T-helper 17 cell (primary cell): ENCODE results near the gene CARD18. TPM values are rescaled to one million over a fixed set of nuclear protein-coding genes. Genes with fewer than 3 reads are reported as not detected.

ENCODE experiments used
- ATAC-seq: fragments of 150-1000 bp; cut with Tn5 transposase; 2 replicates; pipeline ENCODE4 v1.10.0; 2021; ENCODE audit warnings: mild to moderate bottlenecking, moderate library complexity
- DNase-seq, 3 donors: peaks; one replicate each; pipeline versions ENCODE4 v3.0.0 to v3.0.0-alpha.2; 2020 to 2021
- H3K9me3 ChIP-seq: one replicate; pipeline ENCODE4 v1.7.0; 2013; ENCODE audit warnings: low read length, mild to moderate bottlenecking; ENCODE audit not compliant: control insufficient read depth, poor library complexity, severe bottlenecking
- H3K27ac Mint-ChIP-seq: one replicate; pipeline ENCODE4 v1.8.0; 2022; ENCODE audit warnings: mild to moderate bottlenecking, moderate library complexity, mixed read lengths
- H3K27me3 Mint-ChIP-seq: one replicate; pipeline ENCODE4 v1.8.0; 2022; ENCODE audit warnings: mixed read lengths
- H3K36me3 Mint-ChIP-seq: one replicate; pipeline ENCODE4 v1.8.0; 2022; ENCODE audit warnings: low read depth, mixed read lengths
- H3K4me1 Mint-ChIP-seq: one replicate; pipeline ENCODE4 v1.8.0; 2022; ENCODE audit warnings: mild to moderate bottlenecking, mixed read lengths
- H3K4me3 Mint-ChIP-seq: one replicate; pipeline ENCODE4 v1.8.0; 2022; ENCODE audit warnings: mild to moderate bottlenecking, moderate library complexity, mixed read lengths
- total RNA-seq, 4 donors: library from RNA in 2 of 4; stranded (reverse) in 2 of 4; gene quantifications; one replicate each; pipeline ENCODE4 v1.2.3 and lab custom pipeline; 2022 to 2026

CARD18 gene
- total RNA-seq, result not detected
- 0 reads per million in 2 donors for total RNA-seq (lab: John Stamatoyannopoulos, UW)

DNA sequence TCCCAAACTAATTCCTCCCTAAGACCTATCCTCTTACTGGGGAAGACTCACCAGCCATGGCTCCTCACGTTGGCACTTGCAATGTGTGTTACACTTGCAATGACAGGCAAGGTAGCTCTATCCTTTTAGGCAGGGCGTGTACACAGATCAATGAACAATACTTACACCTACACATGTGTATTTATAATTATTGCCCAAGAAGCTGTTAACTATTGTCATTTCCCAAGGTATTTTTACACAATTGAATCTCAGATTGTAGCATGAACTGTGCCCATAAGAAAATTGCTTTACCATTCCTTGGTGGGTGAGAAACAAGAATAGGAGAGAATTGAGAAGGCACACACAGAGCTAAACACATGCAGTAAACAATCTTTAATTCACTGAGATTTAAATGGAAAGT, at the start of gene CARD18:
Gene CARD18 (minus strand): TSS at position 101 of the 400 bp plus-strand sequence. CDS start 43 bp downstream, at position 58.
- DNase-seq (no peak), ATAC-seq (no peak)
- no peaks in the 10 kb centered on the region for H3K4me1 Mint-ChIP-seq
- H3K27ac Mint-ChIP-seq, result no peak within 1 kb of the TSS
- no peaks in the 10 kb centered on the region for H3K27me3 Mint-ChIP-seq
- no peak within 1 kb of the TSS for H3K4me3 Mint-ChIP-seq
- no peaks in the 10 kb centered on the region for H3K36me3 Mint-ChIP-seq
- no peaks in the 10 kb centered on the region for H3K9me3 ChIP-seq

- ATAC-seq (no peak), DNase-seq (no peak)
- H3K9me3 ChIP-seq, result no peaks in the 10 kb centered on the region
- peaks cover 3% of the 10 kb centered on the region for H3K4me1 Mint-ChIP-seq
- no peaks in the 10 kb centered on the region for H3K36me3 Mint-ChIP-seq
- peaks cover 6% of the 10 kb centered on the region for H3K27me3 Mint-ChIP-seq
- no peak overlapping the region for H3K4me3 Mint-ChIP-seq
- no peak overlapping the region for H3K27ac Mint-ChIP-seq
Observed at GRCh38 chr11:105183987-105184386, 44.4 kb upstream of the CARD18 start.

GRCh38 chr11:105183426-105183825, 43.9 kb upstream of the CARD18 start:
- H3K4me1 Mint-ChIP-seq, result peaks cover 3% of the 10 kb centered on the region
- peaks cover 6% of the 10 kb centered on the region for H3K27me3 Mint-ChIP-seq
- no peak overlapping the region for H3K27ac Mint-ChIP-seq
- no peak overlapping the region for H3K4me3 Mint-ChIP-seq
- DNase-seq, result no peak
- ATAC-seq, result no peak
- H3K36me3 Mint-ChIP-seq, result no peaks in the 10 kb centered on the region
- no peaks in the 10 kb centered on the region for H3K9me3 ChIP-seq

GRCh38 chr11:105181521-105181920, 42.0 kb upstream of the CARD18 start:
- no peak overlapping the region for H3K27ac Mint-ChIP-seq
- DNase-seq (no peak), ATAC-seq (no peak)
- H3K27me3 Mint-ChIP-seq, result peaks cover 6% of the 10 kb centered on the region
- H3K9me3 ChIP-seq, result no peaks in the 10 kb centered on the region
- H3K36me3 Mint-ChIP-seq, result no peaks in the 10 kb centered on the region
- no peak overlapping the region for H3K4me3 Mint-ChIP-seq
- peaks cover 3% of the 10 kb centered on the region for H3K4me1 Mint-ChIP-seq

DNA sequence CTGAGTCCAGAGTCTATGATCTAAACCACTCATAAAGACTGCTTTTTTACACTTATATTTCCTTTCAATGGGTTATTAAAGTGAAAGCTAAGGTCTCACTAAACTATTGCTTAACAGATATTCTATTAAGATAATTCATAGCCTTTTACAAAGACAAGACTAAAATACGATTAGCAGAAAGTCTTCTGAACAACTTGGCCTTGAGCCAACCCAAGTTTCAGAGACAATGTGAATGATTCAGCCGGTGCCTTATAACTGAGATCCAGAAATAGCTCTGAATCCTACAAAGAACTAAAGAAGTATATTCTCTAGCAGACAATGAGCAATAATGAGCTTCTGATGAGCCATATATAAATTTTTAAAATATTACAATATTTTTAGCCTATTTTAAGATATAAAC, 41.5 kb upstream of the CARD18 start:
- no peaks in the 10 kb centered on the region for H3K9me3 ChIP-seq
- H3K27me3 Mint-ChIP-seq, result peaks cover 6% of the 10 kb centered on the region
- no peak overlapping the region for H3K4me3 Mint-ChIP-seq
- peaks cover 3% of the 10 kb centered on the region for H3K4me1 Mint-ChIP-seq
- H3K27ac Mint-ChIP-seq, result no peak overlapping the region
- DNase-seq (no peak), ATAC-seq (no peak)
- no peaks in the 10 kb centered on the region for H3K36me3 Mint-ChIP-seq

- no peak for ATAC-seq
- Mint-ChIP-seq H3K27me3 (peaks cover 6% of the 10 kb centered on the region), H3K4me1 (peaks cover 3% of the 10 kb centered on the region), H3K36me3 (no peaks in the 10 kb centered on the region), H3K27ac (no peak overlapping the region), H3K4me3 (no peak overlapping the region)
- DNase-seq, result no peak
- no peaks in the 10 kb centered on the region for H3K9me3 ChIP-seq
Observed at GRCh38 chr11:105179542-105180278, 40.1 kb upstream of the CARD18 start.

DNA sequence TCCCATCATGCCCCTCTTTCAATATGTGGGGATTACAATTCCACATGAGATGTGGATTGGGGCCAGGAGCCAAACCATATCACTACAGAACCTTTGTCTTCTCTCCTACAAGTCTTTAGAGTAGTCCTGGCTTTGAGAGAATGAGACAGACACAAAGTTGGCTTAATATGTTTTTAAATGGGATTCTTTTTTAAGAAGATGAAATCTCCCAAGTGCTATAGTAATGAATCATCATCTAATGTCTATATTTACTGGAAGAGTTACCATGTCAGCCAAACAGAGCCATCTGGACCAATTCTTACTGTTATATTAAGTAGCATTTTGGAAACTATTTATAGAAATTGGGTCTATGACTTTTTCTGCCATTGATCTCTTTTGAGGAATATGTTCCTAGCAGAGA, 38.1 kb upstream of the CARD18 start:
- Mint-ChIP-seq H3K27ac (no peak overlapping the region), H3K4me1 (peaks cover 3% of the 10 kb centered on the region), H3K36me3 (no peaks in the 10 kb centered on the region), H3K4me3 (no peak overlapping the region), H3K27me3 (peaks cover 6% of the 10 kb centered on the region)
- H3K9me3 ChIP-seq, result no peaks in the 10 kb centered on the region
- no peak for ATAC-seq
- DNase-seq, result no peak

DNA sequence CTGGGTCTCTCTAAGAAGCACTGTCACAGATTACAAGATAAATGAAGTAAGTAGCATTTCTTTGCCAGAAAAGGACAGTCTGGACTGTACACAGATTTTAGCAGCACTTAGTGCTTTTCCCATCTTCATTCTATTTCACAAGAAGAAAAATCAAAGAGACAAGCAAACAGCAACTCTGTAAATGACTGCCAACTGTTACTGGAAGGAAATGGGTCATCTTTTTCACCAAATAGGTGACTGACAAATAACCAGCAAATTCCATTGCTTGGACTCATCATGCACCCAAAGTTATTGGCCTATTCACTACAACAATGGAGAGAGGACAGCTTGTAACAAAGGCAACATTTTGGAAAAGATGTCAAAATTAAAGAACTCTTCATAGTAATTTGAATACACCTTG, 28.9 kb upstream of the CARD18 start:
- H3K4me1 Mint-ChIP-seq, result no peaks in the 10 kb centered on the region
- H3K4me3 Mint-ChIP-seq, result no peak overlapping the region

DNA sequence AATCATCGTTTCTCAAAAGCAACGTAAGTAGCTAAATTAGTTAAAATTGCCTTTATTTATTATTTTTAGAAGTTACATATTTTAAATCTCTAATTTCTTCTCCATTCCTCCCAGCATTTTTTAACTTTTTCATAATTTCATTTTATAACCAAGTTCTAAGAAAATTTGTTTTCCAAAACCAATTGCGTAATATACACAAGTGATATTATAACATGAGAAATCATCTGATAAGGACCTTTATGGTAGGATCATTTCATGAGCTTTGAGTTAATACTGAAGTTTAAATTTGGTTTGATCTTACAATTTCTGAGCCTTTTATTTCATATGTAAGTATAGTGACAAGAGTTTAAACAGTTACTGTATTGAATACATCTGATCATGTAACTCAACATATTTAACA, 27.7 kb upstream of the CARD18 start:
- H3K4me3 Mint-ChIP-seq, result no peak overlapping the region

More for the DNA sequence above, 28.9 kb upstream of the CARD18 start:
- Mint-ChIP-seq H3K27me3 (no peaks in the 10 kb centered on the region), H3K27ac (no peak overlapping the region), H3K36me3 (no peaks in the 10 kb centered on the region)
- ATAC-seq (no peak), DNase-seq (no peak)
- no peaks in the 10 kb centered on the region for H3K9me3 ChIP-seq

GRCh38 chr11:105164208-105164607, 24.6 kb upstream of the CARD18 start:
- Mint-ChIP-seq H3K27me3 (no peaks in the 10 kb centered on the region), H3K4me3 (no peak overlapping the region), H3K4me1 (no peaks in the 10 kb centered on the region), H3K27ac (no peak overlapping the region), H3K36me3 (no peaks in the 10 kb centered on the region)
- no peak for ATAC-seq
- H3K9me3 ChIP-seq, result no peaks in the 10 kb centered on the region
- no peak for DNase-seq

More for the DNA sequence above, 27.7 kb upstream of the CARD18 start:
- ATAC-seq (no peak), DNase-seq (no peak)
- H3K36me3 Mint-ChIP-seq, result no peaks in the 10 kb centered on the region
- H3K4me1 Mint-ChIP-seq, result no peaks in the 10 kb centered on the region
- H3K27me3 Mint-ChIP-seq, result no peaks in the 10 kb centered on the region
- H3K27ac Mint-ChIP-seq, result no peak overlapping the region
- H3K9me3 ChIP-seq, result no peaks in the 10 kb centered on the region

DNA sequence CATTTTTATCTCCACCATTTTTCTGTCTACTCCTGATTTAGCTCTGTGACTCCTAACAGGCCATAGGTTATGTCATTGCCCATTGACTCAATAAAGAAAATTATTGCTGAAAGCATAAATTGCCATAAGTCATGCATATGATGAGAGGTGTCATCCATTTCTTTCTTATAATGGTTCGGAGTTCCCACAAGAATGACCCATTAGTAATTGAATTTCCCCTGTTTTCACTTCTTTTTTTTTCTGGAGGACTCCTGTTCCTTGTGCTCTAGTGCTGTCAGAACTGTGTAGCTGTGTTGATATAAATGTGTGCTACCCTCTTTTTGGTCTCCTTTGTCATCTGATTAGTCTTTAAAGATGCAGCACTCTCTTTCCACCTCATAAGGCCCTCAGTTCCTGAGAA, 22.9 kb upstream of the CARD18 start:
- Mint-ChIP-seq H3K27ac (no peak overlapping the region), H3K4me1 (no peaks in the 10 kb centered on the region), H3K36me3 (no peaks in the 10 kb centered on the region), H3K4me3 (no peak overlapping the region), H3K27me3 (no peaks in the 10 kb centered on the region)
- ATAC-seq (no peak), DNase-seq (no peak)
- no peaks in the 10 kb centered on the region for H3K9me3 ChIP-seq

GRCh38 chr11:105158436-105158835, 18.9 kb upstream of the CARD18 start:
- no peaks in the 10 kb centered on the region for H3K4me1 Mint-ChIP-seq

GRCh38 chr11:105156720-105157119, 17.2 kb upstream of the CARD18 start:
- H3K9me3 ChIP-seq, result no peaks in the 10 kb centered on the region
- Mint-ChIP-seq H3K27ac (no peak overlapping the region), H3K4me3 (no peak overlapping the region), H3K27me3 (no peaks in the 10 kb centered on the region), H3K4me1 (no peaks in the 10 kb centered on the region), H3K36me3 (no peaks in the 10 kb centered on the region)
- DNase-seq (no peak), ATAC-seq (no peak)

More at GRCh38 chr11:105158436-105158835, 18.9 kb upstream of the CARD18 start:
- Mint-ChIP-seq H3K36me3 (no peaks in the 10 kb centered on the region), H3K27me3 (no peaks in the 10 kb centered on the region), H3K27ac (no peak overlapping the region), H3K4me3 (no peak overlapping the region)
- no peak for ATAC-seq
- DNase-seq, result no peak
- H3K9me3 ChIP-seq, result no peaks in the 10 kb centered on the region

GRCh38 chr11:105156231-105156630, 16.7 kb upstream of the CARD18 start:
- Mint-ChIP-seq H3K27me3 (no peaks in the 10 kb centered on the region), H3K4me3 (no peak overlapping the region), H3K36me3 (no peaks in the 10 kb centered on the region), H3K4me1 (no peaks in the 10 kb centered on the region), H3K27ac (no peak overlapping the region)
- no peaks in the 10 kb centered on the region for H3K9me3 ChIP-seq
- DNase-seq, result no peak
- no peak for ATAC-seq
